ENCODE data around the gene DENND2D.

- no peak for TF ChIP-seq CTCF (conservative IDR thresholded peaks at IDR 0.05; ENCODE audit: low read depth in 2 of 2)
- TF ChIP-seq POLR2AphosphoS5 (IDR thresholded peaks at IDR 0.05; ENCODE audit: low read depth): no peak
- TF ChIP-seq CREB1 (CRISPR knock-in tag; IDR thresholded peaks at IDR 0.05; ENCODE audit: low read depth): no peak
- no peak for TF ChIP-seq EZH2 (IDR thresholded peaks at IDR 0.05; ENCODE audit: low read depth, unreplicated experiment)
- TF ChIP-seq ZNF114 (CRISPR knock-in tag; IDR thresholded peaks at IDR 0.05): no peak
- no peak for TF ChIP-seq STAT1 (IDR thresholded peaks at IDR 0.05; ENCODE audit: unreplicated experiment)
- no peak for TF ChIP-seq REST (IDR thresholded peaks at IDR 0.05; ENCODE audit: unreplicated experiment)
- no peak for TF ChIP-seq EZH2phosphoT487 (IDR thresholded peaks at IDR 0.05; ENCODE audit: unreplicated experiment)
- no peak for TF ChIP-seq ETS1 (IDR thresholded peaks at IDR 0.05)
- no peak for TF ChIP-seq JUNB (IDR thresholded peaks at IDR 0.05; ENCODE audit: unreplicated experiment)
- no peak for TF ChIP-seq NANOG (IDR thresholded peaks at IDR 0.05; ENCODE audit: borderline replicate concordance)
- no peak for TF ChIP-seq ZNF331 (CRISPR knock-in tag; IDR thresholded peaks at IDR 0.05; ENCODE audit: low read depth)
These were observed 20.4 kb downstream of the DENND2D start for GRCh38 chr1:111179968-111180533.
